ENCODE results near the gene FYB1. TPM values are rescaled to one million over a fixed set of nuclear protein-coding genes. Genes with fewer than 3 reads are reported as not detected.

Gene FYB1
- total and polyA plus RNA-seq, 2 of the 4 experiments (the other 2 are of a cell fraction) = not detected

GRCh38 chr5:39201781-39202596 lies 17.4 kb downstream of the FYB1 start:
- TF ChIP-seq BHLHE40 (IDR thresholded peaks at IDR 0.05; ENCODE audit: low read depth, low read length) (no peak), USF2 (IDR thresholded peaks at IDR 0.05; ENCODE audit: low read depth, low read length) (no peak), RCOR1 (IDR thresholded peaks at IDR 0.05; ENCODE audit: insufficient replicate concordance, low read length) (no peak), ELK1 (IDR thresholded peaks at IDR 0.05; ENCODE audit: borderline replicate concordance, low read depth, low read length) (no peak), RFX5 (IDR thresholded peaks at IDR 0.05; ENCODE audit: low read depth, low read length) (no peak), MAFK (IDR thresholded peaks at IDR 0.05; ENCODE audit: low read depth, low read length) (no peak), CTCF (conservative IDR thresholded peaks at IDR 0.05; ENCODE audit: low read depth, low read length) (no peak), NFE2L2 (IDR thresholded peaks at IDR 0.05; ENCODE audit: low read depth, low read length) (no peak), RAD21 (IDR thresholded peaks at IDR 0.05; ENCODE audit: low read length) (no peak), CHD1 (IDR thresholded peaks at IDR 0.05; ENCODE audit: low read depth, low read length) (no peak)
- Histone ChIP-seq H3K9ac (ENCODE audit: low read depth, low read length) (no peak overlapping the region), H3K27me3 (ENCODE audit: control insufficient read depth, insufficient read depth, low read length) (peaks cover 2% of the 10 kb centered on the region; the same call in 1 of the 2 replicates), H2AK5ac (ENCODE audit: low read depth, low read length) (no peak overlapping the region), H3K9me1 (ENCODE audit: insufficient read depth, low read length) (no peaks in the 10 kb centered on the region), H2BK15ac (ENCODE audit: low read depth, low read length) (no peak overlapping the region), H4K20me1 (ENCODE audit: insufficient read depth, low read length) (no peaks in the 10 kb centered on the region), H3K79me1 (ENCODE audit: low read depth in 1 of 2, low read length in 2 of 2) (no peaks in the 10 kb centered on the region), H3K4me2 (ENCODE audit: low read depth, low read length) (no peak overlapping the region), H4K5ac (ENCODE audit: low read depth, low read length) (no peak overlapping the region), H3K14ac (replicated peaks; ENCODE audit: low read depth, low read length) (no peak overlapping the region), H2AFZ (replicated peaks; ENCODE audit: low read length, poor library complexity) (no peak overlapping the region), H3K27ac (ENCODE audit: insufficient read depth, low read length) (no peak overlapping the region), H3K36me3 (ENCODE audit: control insufficient read depth, insufficient read depth, low read length) (no peaks in the 10 kb centered on the region), H4K8ac (ENCODE audit: low read depth in 2 of 2, low read length in 2 of 2) (no peak overlapping the region), H2BK120ac (ENCODE audit: low read depth, low read length) (no peak overlapping the region), H3K9me3 (ENCODE audit: control insufficient read depth, insufficient read depth, low read length) (no peaks in the 10 kb centered on the region), H2BK20ac (ENCODE audit: low read depth, low read length) (no peak overlapping the region), H2AK9ac (replicated peaks; ENCODE audit: low read depth, low read length, poor library complexity) (no peak overlapping the region), H3K4me1 (ENCODE audit: control insufficient read depth, insufficient read depth, low read length) (no peaks in the 10 kb centered on the region), H3K4ac (ENCODE audit: low read depth, low read length) (no peak overlapping the region), H3K23ac (ENCODE audit: low read depth, low read length) (no peak overlapping the region), H4K91ac (ENCODE audit: insufficient read depth, low read depth, low read length) (no peak overlapping the region), H2BK5ac (ENCODE audit: low read depth, low read length, poor library complexity, severe bottlenecking) (no peak overlapping the region), H3K4me3 (ENCODE audit: insufficient read depth, low read depth, low read length) (no peak overlapping the region), H3K56ac (ENCODE audit: extremely low read depth, insufficient read depth, low read length) (no peak overlapping the region), H3K18ac (ENCODE audit: low read depth, low read length) (no peak overlapping the region)
- CTCF ChIA-PET = no interaction called here
- ATAC-seq (ENCODE audit: low read depth) (no peak), DNase-seq (no peak)
- dilution Hi-C loops (cut with HindIII; ENCODE audit: low sequenced_read_pairs, unreplicated experiment) = no loop called here
- BruUV-seq (replicated peaks) = no TSS peak
- intact Hi-C loops (cut with micrococcal nuclease) = no loop called here
- POLR2A ChIA-PET (ENCODE audit: unreplicated experiment) = no interaction called here
- WGBS, 2 experiments (ENCODE audit: extremely low coverage in 2 of 2, insufficient read length in 1 of 2) = 80% methylated on average over 2 of the region's 11 CpGs; no CpG with 5 or more reads in 1 of the 2 experiments
- in situ Hi-C loops (cut with MboI; ENCODE audit: low sequenced_read_pairs) = loop anchor here (25.0 kb wide), 1 partner anchor 360 kb away; no protein-coding TSS in a partner anchor
